ENCODE results near the gene GPATCH2L.

- TF ChIP-seq, protein P1, sequence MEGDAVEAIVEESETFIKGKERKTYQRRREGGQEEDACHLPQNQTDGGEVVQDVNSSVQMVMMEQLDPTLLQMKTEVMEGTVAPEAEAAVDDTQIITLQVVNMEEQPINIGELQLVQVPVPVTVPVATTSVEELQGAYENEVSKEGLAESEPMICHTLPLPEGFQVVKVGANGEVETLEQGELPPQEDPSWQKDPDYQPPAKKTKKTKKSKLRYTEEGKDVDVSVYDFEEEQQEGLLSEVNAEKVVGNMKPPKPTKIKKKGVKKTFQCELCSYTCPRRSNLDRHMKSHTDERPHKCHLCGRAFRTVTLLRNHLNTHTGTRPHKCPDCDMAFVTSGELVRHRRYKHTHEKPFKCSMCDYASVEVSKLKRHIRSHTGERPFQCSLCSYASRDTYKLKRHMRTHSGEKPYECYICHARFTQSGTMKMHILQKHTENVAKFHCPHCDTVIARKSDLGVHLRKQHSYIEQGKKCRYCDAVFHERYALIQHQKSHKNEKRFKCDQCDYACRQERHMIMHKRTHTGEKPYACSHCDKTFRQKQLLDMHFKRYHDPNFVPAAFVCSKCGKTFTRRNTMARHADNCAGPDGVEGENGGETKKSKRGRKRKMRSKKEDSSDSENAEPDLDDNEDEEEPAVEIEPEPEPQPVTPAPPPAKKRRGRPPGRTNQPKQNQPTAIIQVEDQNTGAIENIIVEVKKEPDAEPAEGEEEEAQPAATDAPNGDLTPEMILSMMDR (optimal IDR thresholded peaks at IDR 0.05 in 1 of 3, IDR thresholded peaks at IDR 0.05 in 1 of 3, conservative IDR thresholded peaks at IDR 0.05 in 1 of 3; ENCODE audit: extremely low read depth in 1 of 3, insufficient read depth in 2 of 3, low read length in 3 of 3), result no peak
- no peak for TF ChIP-seq EZH2 (IDR thresholded peaks at IDR 0.05; ENCODE audit: low read length)
Measured at GRCh38 chr14:76151398-76152332, at the start of gene GPATCH2L.
